Parathyroid adenoma (tissue), 2 donors: Measurements from ENCODE around the gene EDEM2.
"Not testable (repeated sequence)": the region's sequence is repeated elsewhere in the genome, so short reads cannot be mapped to it uniquely, and the experiment has no call there.

ENCODE experiments used
- H2AFZ ChIP-seq: fragments of 300-600 bp; sonication (generic); one replicate; pipeline ENCODE4 v1.7.0; 2017; ENCODE audit warnings: antibody characterized with exemption, mild to moderate bottlenecking
- H3K27ac ChIP-seq: fragments of 300-600 bp; sonication (generic); one replicate; pipeline ENCODE4 v1.7.0; 2017
- H3K27me3 ChIP-seq: fragments of 300-600 bp; sonication (generic); one replicate; pipeline ENCODE4 v1.7.0; 2017; ENCODE audit warnings: low read length; ENCODE audit not compliant: control insufficient read depth, insufficient read depth
- H3K36me3 ChIP-seq: fragments of 300-600 bp; sonication (generic); one replicate; pipeline ENCODE4 v1.7.0; 2017; ENCODE audit warnings: low read length; ENCODE audit not compliant: control insufficient read depth, insufficient read depth
- H3K4me1 ChIP-seq: fragments of 300-600 bp; sonication (generic); one replicate; pipeline ENCODE4 v1.7.0; 2017; ENCODE audit warnings: control low read depth
- H3K4me2 ChIP-seq: fragments of 300-600 bp; sonication (generic); one replicate; pipeline ENCODE4 v1.7.0; 2017; ENCODE audit warnings: low read length
- H3K4me3 ChIP-seq: fragments of 300-600 bp; sonication (generic); one replicate; pipeline ENCODE4 v1.7.0; 2017; ENCODE audit warnings: low read depth, low read length
- H3K79me2 ChIP-seq: fragments of 300-600 bp; sonication (generic); one replicate; pipeline ENCODE4 v1.7.0; 2017; ENCODE audit warnings: control low read depth
- H3K9ac ChIP-seq: fragments of 300-600 bp; sonication (generic); one replicate; pipeline ENCODE4 v1.7.0; 2017; ENCODE audit warnings: mild to moderate bottlenecking
- H3K9me3 ChIP-seq: fragments of 300-600 bp; sonication (generic); one replicate; pipeline ENCODE4 v1.7.0; 2017; ENCODE audit warnings: low read length; ENCODE audit not compliant: control insufficient read depth
- CTCF ChIP-seq: fragments of 300-600 bp; sonication (generic); IDR thresholded peaks from one replicate; pipeline ENCODE4 v1.7.0; 2017; ENCODE audit warnings: antibody characterized with exemption, mild to moderate bottlenecking
- donor health status: primary hyperparathyroidism.

Gene EDEM2

DNA sequence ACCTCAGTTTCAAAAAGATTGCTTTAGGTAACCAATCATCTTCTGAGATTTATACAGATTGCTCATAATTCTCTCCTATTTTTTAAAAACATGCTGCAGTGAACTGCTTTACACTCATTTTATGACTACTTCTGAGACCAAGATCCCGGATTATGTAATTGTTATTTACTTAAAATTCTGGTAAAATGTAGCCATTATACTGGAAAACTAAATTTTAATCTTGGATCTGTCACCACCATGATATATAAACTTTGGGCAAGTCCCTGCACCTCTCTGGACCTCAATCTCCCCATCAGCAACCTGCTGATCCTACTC lies 24.3 kb upstream of the EDEM2 start:
- Histone ChIP-seq H3K9me3 (no peaks in the 10 kb centered on the region), H3K9ac (no peak overlapping the region), H3K4me1 (no peaks in the 10 kb centered on the region), H3K36me3 (no peaks in the 10 kb centered on the region), H3K4me2 (peak overlapping the region; percentile 71), H3K27me3 (no peaks in the 10 kb centered on the region), H3K79me2 (no peaks in the 10 kb centered on the region), H2AFZ (no peak overlapping the region), H3K4me3 (peak overlapping the region; percentile 43), H3K27ac (no peak overlapping the region)
- no peak for TF ChIP-seq CTCF

- H3K79me2 ChIP-seq, H3K4me1 ChIP-seq, H3K9ac ChIP-seq, H3K27ac ChIP-seq, H3K4me3 ChIP-seq, H3K4me2 ChIP-seq, H2AFZ ChIP-seq, H3K9me3 ChIP-seq, H3K27me3 ChIP-seq, H3K36me3 ChIP-seq: not testable (repeated sequence)
Measured at GRCh38 chr20:35168701-35169409, 21.7 kb upstream of the EDEM2 start.

DNA sequence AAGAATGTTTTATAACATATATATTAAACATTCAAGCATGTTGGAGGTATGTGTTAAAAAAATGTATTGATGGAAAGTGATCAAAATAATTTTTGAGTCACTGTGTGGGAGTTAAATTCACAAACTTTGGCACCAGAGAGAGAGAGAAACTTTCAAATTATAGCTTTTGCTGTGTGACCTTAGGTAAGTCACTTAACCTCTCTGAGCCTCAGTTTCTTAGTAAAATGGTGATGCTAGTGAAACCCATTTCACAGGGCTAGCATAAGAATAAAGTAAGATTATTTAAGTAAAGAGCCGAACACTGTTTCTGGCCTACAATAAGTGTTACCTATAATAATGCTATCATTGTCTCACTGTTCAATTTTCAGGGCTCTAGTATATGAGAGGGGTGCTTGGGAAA lies 20.7 kb upstream of the EDEM2 start:
- Histone ChIP-seq H2AFZ (no peak overlapping the region), H3K27me3 (no peaks in the 10 kb centered on the region), H3K4me1 (no peaks in the 10 kb centered on the region), H3K4me2 (no peak overlapping the region), H3K9me3 (no peaks in the 10 kb centered on the region), H3K9ac (no peak overlapping the region), H3K4me3 (no peak overlapping the region), H3K79me2 (no peaks in the 10 kb centered on the region), H3K27ac (no peak overlapping the region), H3K36me3 (no peaks in the 10 kb centered on the region)
- TF ChIP-seq CTCF: no peak

GRCh38 chr20:35166242-35166830 lies 19.2 kb upstream of the EDEM2 start:
- Histone ChIP-seq H3K27me3 (no peaks in the 10 kb centered on the region), H3K27ac (no peak overlapping the region), H3K4me1 (no peaks in the 10 kb centered on the region), H3K4me3 (no peak overlapping the region), H3K4me2 (no peak overlapping the region), H3K9me3 (no peaks in the 10 kb centered on the region), H3K9ac (no peak overlapping the region), H2AFZ (peak overlapping the region; percentile 23), H3K79me2 (no peaks in the 10 kb centered on the region), H3K36me3 (no peaks in the 10 kb centered on the region)
- TF ChIP-seq CTCF: no peak

DNA sequence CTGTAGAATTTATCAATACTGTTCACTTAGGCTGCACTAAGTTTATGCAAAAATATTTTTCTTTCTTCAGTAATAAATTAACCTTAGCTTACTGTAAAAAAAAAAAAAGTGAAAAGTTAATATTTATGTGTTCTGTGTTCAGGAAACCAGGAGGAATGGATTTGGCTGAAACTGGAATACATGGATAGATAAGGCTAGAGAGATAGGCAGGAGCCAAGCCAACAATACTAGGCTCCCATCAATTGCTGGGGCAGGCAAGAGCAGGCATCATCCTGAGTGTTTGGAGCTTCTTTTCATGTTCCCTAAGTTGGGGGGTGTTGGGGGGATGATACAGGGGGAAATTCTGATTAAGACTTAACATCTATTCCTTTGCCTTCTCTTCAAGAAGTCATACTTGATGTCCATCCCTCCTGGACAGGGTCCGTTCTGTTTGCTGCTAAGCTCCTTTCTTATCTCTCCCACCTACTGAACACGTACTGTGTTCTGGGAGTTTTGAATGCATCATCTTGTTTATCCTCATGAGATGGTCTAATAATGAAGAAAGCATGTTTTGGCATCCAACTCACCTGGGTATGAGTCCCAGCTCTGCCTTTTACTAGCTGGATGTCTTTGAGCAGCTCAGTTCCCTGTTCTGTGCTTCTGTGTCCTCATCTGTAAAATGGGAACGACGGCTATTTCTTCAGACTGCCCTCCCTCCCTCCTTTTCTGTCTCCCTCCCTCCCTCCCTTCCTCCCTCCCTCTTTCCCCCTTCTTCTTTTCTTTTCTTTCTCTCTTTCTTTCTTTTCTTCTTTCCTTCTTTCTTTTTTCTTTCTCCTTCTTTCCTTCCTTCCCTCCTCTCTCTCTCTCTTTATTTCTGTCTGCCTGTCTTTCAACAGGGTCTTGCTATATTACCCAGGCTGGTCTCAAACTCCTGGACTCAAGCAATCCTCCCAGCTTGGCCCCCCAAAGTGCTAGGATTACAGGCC lies 18.4 kb upstream of the EDEM2 start:
- no peak overlapping the region for H3K4me3 ChIP-seq
- no peak overlapping the region for H3K27ac ChIP-seq
- H3K79me2 ChIP-seq: no peaks in the 10 kb centered on the region
- TF ChIP-seq CTCF: no peak
- no peaks in the 10 kb centered on the region for H3K9me3 ChIP-seq
- H3K4me1 ChIP-seq: no peaks in the 10 kb centered on the region
- no peak overlapping the region for H3K4me2 ChIP-seq
- H3K9ac ChIP-seq: no peak overlapping the region
- no peaks in the 10 kb centered on the region for H3K36me3 ChIP-seq
- no peak overlapping the region for H2AFZ ChIP-seq
- no peaks in the 10 kb centered on the region for H3K27me3 ChIP-seq

DNA sequence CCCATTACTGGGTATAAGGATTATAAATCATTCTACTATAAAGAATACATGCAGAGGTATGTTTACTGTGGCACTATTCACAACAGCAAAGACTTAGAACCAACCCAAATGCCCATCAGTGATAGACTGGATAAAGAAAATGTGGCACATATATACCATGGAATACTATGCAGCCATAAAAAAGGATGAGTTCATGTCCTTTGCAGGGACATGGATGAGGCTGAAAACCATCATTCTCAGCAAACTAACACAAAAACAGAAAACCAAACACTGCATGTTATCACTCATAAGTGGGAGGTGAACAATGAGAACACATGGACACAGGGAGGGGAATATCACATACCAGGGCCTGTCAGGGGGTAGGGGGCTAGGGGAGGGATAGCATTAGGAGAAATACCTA lies 17.4 kb upstream of the EDEM2 start:
- H3K4me2 ChIP-seq, H3K27ac ChIP-seq, H2AFZ ChIP-seq, H3K4me1 ChIP-seq, H3K4me3 ChIP-seq, H3K9ac ChIP-seq, H3K9me3 ChIP-seq, H3K79me2 ChIP-seq, H3K27me3 ChIP-seq, H3K36me3 ChIP-seq: not testable (repeated sequence)

DNA sequence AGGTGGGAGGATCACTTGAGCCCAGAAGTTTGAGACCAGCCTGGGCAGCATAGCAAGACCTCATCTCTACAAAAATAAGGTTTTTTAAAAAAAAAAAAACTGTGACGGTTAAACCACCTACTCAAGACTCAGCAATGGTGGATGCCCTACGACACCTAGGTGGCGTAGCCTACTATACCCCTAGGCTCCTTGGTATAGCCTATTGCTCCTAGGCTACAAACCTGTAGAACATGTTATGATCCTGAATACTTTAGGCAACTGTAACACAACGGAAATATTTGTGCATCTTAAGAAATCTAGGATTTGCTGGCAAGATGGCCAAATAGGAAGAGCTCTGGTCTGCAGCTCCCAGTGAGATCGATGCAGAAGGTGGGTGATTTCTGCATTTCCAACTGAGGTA lies 13.2 kb upstream of the EDEM2 start:
- H3K27me3 ChIP-seq, H3K36me3 ChIP-seq, H3K9me3 ChIP-seq, H3K27ac ChIP-seq, H2AFZ ChIP-seq, H3K9ac ChIP-seq, H3K79me2 ChIP-seq, H3K4me1 ChIP-seq, H3K4me2 ChIP-seq, H3K4me3 ChIP-seq: not testable (repeated sequence)
